Muscle of arm (tissue), 12 donors: ENCODE results near the gene ABCG8. TPM values are rescaled to one million over a fixed set of nuclear protein-coding genes. Genes with fewer than 3 reads are reported as not detected.

ENCODE experiments used
- DNase-seq: peaks from one replicate; pipeline ENCODE4 v3.0.0-alpha.2; 2013
- polyA plus RNA-seq, 12 donors: library from polyadenylated mRNA; unstranded; fragments of 120-200 nt; gene quantifications; one replicate each; pipeline ENCODE4 v1.2.1, GENCODE V29; 2013; ENCODE audit not compliant: insufficient read length in 12 of 12

ABCG8 gene
- polyA plus RNA-seq, 12 donors: 0.01 to 0.19 (median 0.08) TPM; not detected in 3

GRCh38 chr2:43854671-43855070, 15.9 kb downstream of the ABCG8 start:
- DNase-seq: no peak

DNA sequence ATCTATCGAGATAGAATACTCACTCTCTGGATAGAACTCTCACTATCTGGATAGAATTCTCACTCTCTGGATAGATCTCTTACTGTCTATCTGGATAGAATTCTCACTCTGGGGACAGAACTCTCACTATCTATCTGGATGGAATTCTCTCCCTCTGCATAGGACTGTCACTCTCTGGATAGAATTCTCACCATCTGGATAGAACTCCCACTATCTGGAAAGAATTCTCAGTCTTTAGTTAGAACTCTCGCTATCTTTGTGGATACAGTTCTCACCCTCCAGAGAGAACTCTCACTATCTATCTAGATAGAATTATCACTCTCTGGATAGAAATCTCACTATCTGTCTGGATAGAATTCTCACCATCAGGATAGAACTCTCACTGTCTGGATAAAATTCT, 16.5 kb downstream of the ABCG8 start:
- no peak for DNase-seq

GRCh38 chr2:43872151-43872550, 33.4 kb downstream of the ABCG8 start:
- no peak for DNase-seq

DNA sequence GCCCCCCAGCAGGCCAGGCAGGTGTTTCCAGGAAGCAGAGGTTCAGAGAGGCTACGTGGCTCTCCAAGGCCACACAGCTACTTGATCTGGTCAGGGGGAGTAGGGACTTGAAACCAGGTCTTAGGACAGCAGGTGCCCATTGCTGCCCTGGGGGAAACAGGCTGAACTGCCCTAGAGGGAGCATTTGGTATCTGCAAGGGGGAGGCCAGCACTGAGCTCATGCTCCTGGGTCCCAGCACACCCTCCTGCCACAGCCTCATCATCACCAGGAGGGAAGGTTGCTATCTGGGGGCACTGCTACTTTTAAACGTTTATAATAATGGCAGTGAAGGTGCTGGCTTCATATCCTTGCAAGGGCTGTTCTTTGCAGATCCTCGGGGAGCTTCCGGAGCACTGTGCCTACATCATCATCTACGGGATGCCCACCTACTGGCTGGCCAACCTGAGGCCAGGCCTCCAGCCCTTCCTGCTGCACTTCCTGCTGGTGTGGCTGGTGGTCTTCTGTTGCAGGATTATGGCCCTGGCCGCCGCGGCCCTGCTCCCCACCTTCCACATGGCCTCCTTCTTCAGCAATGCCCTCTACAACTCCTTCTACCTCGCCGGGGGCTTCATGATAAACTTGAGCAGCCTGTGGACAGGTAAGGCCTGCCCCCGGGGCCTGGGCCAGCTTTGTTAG, 36.1 kb downstream of the ABCG8 start:
- no peak for DNase-seq

DNA sequence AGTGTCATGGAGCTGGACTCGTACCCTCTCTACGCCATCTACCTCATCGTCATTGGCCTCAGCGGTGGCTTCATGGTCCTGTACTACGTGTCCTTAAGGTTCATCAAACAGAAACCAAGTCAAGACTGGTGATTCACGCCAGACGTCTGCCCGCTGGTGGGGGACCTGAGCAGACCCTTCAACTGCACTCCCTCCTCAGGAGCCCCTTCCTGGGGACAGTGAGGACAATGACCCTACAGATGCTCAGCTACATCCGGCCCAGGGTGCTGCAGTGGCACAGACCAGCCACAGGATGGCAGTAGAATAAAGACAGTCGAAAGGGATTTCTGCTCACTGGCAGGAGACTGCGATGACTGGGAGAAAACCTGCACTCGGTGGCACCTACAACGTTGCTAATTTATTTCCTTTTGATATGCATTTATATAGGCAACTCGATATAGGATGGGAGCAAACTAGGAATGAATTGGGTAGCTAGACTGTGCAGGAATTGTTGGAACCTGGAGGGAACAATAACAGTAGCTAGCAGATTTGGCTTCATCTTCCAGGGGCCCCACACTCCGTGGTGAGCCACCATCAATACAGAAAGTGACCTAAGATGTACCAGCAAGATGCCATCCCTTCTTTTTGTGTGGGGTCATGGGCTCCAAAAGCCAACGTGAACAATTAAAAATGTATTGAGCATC, 39.2 kb downstream of the ABCG8 start:
- peak; percentile 15 for DNase-seq

GRCh38 chr2:43879261-43879660, 40.5 kb downstream of the ABCG8 start:
- no peak for DNase-seq

GRCh38 chr2:43880471-43880870, 41.7 kb downstream of the ABCG8 start:
- no peak for DNase-seq

DNA sequence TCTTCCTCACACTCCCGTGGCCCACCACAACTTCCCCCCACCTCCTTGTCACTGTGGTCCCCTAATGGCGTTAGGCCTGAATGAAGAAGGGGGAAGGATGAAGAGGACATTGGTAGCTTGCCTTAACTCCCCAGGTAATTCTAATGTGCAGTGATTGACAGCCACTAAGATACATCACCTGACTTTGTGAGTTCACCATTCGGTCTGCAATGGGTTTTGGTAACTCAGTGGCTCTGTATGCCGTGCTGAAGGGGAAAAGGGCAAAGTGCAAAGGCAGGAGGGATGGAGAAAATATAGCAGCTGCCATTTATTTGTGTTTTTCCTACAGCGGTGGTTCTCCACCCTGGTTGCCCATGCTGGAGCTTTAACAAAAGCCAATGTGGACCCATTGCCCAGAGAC, 42.2 kb downstream of the ABCG8 start:
- DNase-seq: no peak

DNA sequence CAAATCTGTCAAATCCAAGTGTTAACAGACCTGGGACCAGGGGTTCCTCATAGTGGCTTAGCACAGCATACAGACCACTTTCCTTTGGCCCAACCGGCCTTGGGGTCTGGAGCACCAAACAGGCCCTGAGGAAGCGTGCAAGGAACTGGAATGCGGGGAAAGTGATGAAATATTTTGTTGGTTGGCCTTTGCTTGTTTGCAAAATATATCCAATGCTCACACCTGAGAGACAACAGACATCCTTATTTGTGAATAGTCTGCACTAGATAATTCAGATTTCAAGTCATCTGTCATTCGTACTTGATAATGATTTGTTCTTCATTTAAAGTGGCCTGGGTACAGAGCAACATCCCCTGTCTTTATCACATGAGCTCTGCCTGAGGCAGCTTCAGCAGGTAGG, 43.5 kb downstream of the ABCG8 start:
- DNase-seq: no peak

- no peak for DNase-seq
Observed at GRCh38 chr2:43884689-43885088, 45.9 kb downstream of the ABCG8 start.

- no peak for DNase-seq
Observed at GRCh38 chr2:43885132-43885632, 46.4 kb downstream of the ABCG8 start.

GRCh38 chr2:43887176-43887575, 48.4 kb downstream of the ABCG8 start:
- DNase-seq: no peak

GRCh38 chr2:43889416-43889815, 50.6 kb downstream of the ABCG8 start:
- DNase-seq: no peak

- no peak for DNase-seq
Observed at GRCh38 chr2:43890855-43891254, 52.1 kb downstream of the ABCG8 start.

DNA sequence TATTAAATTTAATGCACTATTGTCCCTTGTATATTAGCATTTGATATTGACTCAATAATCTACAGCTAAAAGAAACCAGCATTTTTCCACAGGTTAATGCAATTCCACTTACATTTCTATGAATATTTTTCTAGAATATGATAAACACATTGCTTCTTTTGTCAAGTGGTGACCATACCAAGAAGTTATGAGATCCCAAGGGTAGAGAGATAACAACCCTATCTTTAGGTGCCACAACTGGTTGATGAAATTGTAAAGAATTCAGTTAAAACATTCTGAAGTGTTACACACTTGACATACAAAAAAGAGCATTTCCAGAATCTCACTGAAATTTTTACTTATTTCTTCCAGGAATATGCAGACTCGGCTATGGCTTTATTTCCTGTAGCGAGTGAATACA, 56.0 kb downstream of the ABCG8 start:
- no peak for DNase-seq

DNA sequence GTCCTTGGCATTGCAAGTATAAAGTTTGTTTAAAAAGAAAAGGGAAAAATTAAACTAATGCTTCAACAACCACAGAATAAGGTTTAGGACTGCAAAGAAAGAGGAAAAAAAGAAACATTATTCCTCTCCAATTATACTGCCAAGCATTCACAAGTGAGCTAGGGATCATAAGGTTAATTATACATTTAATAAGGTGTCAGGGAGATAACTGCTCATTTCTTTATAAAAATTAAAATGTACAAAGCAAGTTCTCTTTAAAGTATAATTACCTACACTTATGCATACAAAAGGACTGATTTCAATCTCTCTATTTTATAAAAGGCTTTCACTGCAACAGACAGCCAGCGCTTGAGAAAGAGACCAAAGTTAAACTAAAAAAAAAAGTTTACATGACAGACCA, 58.1 kb downstream of the ABCG8 start:
- DNase-seq: no peak

DNA sequence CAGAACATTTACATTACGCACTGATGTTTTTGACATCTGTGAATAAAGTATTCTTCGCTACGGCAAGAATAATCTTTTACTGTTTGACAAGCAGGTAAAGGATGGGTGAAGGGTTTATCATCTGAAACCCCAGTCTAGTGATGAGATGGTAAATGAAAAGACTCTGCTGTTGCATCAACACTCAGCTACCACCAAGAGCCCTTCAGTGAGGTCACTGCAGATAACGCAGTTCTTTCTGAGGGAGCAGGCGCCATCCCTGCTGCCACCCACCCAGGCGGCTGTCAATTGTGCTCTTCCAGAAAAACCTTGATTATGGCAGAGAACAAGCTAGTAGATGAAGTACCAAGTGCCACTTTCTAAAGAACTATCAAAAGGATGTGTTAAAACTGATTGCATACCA, 58.7 kb downstream of the ABCG8 start:
- no peak for DNase-seq

- DNase-seq: no peak
Observed at GRCh38 chr2:43898134-43898837, 59.5 kb downstream of the ABCG8 start.

DNA sequence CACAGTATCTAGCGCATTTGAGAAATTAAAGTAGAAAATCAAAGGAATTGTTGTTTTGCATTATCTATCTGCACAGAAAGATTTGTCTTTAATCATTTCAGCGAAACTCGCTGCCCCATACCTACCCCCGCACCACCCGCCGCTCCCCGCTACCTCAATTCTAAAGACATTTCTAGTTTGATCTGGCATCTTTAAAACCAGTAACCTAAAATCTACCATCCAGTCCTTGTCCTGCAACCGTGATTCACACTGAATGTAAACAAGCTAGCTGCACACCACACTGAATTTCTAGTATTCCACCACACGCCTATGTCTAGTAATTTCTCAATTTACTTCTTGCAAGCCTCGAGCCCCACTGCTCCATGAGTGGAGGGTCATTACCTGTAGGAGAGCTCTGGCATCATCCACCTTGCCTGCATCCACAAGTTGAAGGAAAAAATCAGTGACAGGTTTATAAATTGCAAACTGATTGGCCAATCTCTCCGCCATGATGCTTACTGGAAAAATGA, 60.1 kb downstream of the ABCG8 start:
- DNase-seq: no peak

- DNase-seq: no peak
Observed at GRCh38 chr2:43899589-43899988, 60.8 kb downstream of the ABCG8 start.

DNA sequence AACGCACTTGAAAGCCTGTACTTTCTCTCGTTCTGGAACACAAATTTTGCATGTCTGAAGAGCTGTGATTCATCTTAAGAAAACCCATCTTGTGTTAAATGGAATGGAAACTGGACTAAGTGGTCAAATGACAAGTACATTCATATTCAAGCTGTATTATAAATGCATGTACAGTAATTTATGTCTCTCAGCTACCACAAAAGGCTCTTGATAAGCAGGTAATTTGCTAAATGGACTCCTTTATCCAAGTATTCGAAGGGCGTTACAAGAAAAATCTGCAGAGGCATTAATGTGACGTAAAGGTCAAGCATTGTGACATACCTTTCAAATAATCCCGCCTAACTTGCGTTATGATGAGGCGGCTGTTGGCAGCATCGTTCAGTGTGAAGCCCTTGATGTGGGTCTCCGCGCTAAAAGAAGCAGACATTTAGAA, 66.6 kb downstream of the ABCG8 start:
- DNase-seq: no peak

- DNase-seq: no peak
Observed at GRCh38 chr2:43905871-43906270, 67.1 kb downstream of the ABCG8 start.
